A673 (cell line): ENCODE data around the gene PAPOLB.

ENCODE experiments used
- EZH2 ChIP-seq: fragments of 200-600 bp; sonication (generic); IDR thresholded peaks from 2 replicates; pipeline ENCODE4 v1.6.1; 2017; ENCODE audit warnings: borderline replicate concordance, low read depth, mild to moderate bottlenecking, mixed read lengths, antibody characterized with exemption, low read length; ENCODE audit not compliant: poor library complexity, severe bottlenecking
- TF ChIP-seq, protein P1 (sequence below): fragments of 300-800, 200-600 bp; sonication (generic); conservative IDR thresholded peaks from 2 replicates; pipeline ENCODE4 v1.5.1; 2017; ENCODE audit warnings: low read depth, mild to moderate bottlenecking, antibody characterized with exemption, low read length, moderate library complexity, mixed read lengths

DNA sequence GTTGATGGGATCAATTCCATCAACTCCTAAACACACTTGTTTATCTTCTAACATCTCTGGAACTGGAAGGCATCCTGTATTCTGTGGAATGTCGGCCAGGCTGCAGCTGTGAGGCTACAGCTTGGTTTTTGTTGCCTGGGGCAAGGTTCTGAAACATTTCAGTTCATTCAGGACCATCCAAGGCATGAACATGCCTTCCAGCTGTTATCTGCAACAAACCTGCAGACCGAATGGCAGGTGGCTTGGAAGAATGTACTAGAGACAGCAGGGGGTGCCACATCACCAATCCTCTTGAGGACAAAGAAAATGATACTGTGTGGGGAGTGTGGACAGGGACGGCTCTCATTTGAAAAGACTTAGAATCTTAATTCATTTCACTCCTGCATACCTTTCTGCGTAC, 12.4 kb downstream of the PAPOLB start:
- TF ChIP-seq, protein P1, sequence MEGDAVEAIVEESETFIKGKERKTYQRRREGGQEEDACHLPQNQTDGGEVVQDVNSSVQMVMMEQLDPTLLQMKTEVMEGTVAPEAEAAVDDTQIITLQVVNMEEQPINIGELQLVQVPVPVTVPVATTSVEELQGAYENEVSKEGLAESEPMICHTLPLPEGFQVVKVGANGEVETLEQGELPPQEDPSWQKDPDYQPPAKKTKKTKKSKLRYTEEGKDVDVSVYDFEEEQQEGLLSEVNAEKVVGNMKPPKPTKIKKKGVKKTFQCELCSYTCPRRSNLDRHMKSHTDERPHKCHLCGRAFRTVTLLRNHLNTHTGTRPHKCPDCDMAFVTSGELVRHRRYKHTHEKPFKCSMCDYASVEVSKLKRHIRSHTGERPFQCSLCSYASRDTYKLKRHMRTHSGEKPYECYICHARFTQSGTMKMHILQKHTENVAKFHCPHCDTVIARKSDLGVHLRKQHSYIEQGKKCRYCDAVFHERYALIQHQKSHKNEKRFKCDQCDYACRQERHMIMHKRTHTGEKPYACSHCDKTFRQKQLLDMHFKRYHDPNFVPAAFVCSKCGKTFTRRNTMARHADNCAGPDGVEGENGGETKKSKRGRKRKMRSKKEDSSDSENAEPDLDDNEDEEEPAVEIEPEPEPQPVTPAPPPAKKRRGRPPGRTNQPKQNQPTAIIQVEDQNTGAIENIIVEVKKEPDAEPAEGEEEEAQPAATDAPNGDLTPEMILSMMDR: 0 out of 2 replicates have a peak, but pooled peaks have one; percentile 25
- no peak for TF ChIP-seq EZH2
